Measurements from ENCODE around the gene CMTM2.

The CMTM2 gene

DNA sequence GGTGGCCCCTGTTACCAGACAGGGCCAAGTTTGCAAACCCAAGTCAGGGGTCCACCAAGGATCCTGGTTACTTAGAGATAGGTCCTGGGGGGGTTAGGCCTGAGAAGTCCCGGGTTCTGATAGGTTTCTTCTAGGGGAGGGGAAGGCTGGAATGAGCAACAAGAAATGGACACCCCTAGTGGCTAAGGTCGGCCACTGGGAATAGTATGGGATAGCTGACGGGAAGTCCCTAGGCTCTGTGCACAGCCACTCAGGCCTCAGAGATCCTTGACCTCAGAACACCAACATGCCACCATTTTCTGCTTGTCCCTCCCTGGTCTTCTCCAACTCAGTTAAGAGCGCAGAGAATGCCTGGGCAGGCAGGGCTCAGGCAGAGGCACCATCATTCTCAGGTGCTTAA, 42.7 kb upstream of the CMTM2 start:
- H3K27ac ChIP-seq (replicated peaks) = no peak overlapping the region
- H3K4me3 ChIP-seq (replicated peaks; ENCODE audit: insufficient read depth, low read length) = no peak overlapping the region
- TF ChIP-seq SPI1 (IDR thresholded peaks at IDR 0.05; ENCODE audit: borderline replicate concordance, low read depth) = no peak
- TF ChIP-seq, protein P1, sequence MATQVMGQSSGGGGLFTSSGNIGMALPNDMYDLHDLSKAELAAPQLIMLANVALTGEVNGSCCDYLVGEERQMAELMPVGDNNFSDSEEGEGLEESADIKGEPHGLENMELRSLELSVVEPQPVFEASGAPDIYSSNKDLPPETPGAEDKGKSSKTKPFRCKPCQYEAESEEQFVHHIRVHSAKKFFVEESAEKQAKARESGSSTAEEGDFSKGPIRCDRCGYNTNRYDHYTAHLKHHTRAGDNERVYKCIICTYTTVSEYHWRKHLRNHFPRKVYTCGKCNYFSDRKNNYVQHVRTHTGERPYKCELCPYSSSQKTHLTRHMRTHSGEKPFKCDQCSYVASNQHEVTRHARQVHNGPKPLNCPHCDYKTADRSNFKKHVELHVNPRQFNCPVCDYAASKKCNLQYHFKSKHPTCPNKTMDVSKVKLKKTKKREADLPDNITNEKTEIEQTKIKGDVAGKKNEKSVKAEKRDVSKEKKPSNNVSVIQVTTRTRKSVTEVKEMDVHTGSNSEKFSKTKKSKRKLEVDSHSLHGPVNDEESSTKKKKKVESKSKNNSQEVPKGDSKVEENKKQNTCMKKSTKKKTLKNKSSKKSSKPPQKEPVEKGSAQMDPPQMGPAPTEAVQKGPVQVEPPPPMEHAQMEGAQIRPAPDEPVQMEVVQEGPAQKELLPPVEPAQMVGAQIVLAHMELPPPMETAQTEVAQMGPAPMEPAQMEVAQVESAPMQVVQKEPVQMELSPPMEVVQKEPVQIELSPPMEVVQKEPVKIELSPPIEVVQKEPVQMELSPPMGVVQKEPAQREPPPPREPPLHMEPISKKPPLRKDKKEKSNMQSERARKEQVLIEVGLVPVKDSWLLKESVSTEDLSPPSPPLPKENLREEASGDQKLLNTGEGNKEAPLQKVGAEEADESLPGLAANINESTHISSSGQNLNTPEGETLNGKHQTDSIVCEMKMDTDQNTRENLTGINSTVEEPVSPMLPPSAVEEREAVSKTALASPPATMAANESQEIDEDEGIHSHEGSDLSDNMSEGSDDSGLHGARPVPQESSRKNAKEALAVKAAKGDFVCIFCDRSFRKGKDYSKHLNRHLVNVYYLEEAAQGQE (IDR thresholded peaks at IDR 0.05; ENCODE audit: insufficient replicate concordance, low read depth) = no peak
- H3K27me3 ChIP-seq (ENCODE audit: insufficient read depth, poor library complexity, severe bottlenecking) = no peaks in the 10 kb centered on the region
- DNase-seq (ENCODE audit: low read depth in 1 of 2, low spot score in 1 of 2) = no peak

DNA sequence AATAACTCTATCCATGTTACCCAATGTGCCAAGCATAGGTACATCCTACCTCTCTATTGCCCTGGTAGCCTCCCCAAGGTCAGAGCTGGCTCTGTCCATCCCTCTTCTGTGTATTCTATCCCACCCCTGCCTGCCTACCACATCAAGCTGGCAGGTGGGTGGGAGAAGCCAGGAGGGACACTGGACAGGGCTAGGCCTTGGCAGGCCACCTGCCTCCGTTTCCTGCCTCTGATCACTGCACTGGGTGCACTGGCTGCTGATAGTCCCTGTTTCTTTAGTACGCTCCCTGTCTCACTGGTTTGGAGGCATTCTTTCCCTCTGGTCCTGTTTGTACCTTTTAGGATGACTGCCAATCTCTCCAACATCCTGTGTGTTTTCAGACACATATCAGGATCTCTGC, 42.0 kb upstream of the CMTM2 start:
- TF ChIP-seq, protein P1 (IDR thresholded peaks at IDR 0.05; ENCODE audit: insufficient replicate concordance, low read depth) = no peak
- no peak for TF ChIP-seq SPI1 (IDR thresholded peaks at IDR 0.05; ENCODE audit: borderline replicate concordance, low read depth)
- no peak for TF ChIP-seq GABPA (IDR thresholded peaks at IDR 0.05; ENCODE audit: low read depth)
- DNase-seq (ENCODE audit: low read depth in 1 of 2, low spot score in 1 of 2) = no peak
- H3K27me3 ChIP-seq (ENCODE audit: insufficient read depth, poor library complexity, severe bottlenecking) = no peaks in the 10 kb centered on the region

DNA sequence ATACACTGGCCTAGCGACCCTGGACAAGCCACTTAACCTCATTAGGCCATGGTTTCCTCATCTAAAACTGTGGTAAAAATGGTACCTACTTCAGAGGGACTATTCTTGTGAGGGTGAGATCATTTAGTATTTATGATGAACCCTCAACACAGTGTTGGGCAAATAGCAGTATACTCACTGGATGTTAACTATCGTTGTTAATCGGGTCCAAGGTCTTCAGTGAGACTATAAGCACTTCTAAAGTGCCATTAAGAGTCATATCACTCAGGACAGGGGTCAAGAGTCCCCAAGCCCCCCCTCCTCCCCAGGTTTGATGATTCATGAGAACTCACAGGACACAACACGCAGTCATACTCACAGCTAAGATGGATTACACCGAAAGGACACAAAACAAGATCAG, 40.4 kb upstream of the CMTM2 start:
- no peaks in the 10 kb centered on the region for H3K27me3 ChIP-seq (ENCODE audit: insufficient read depth, poor library complexity, severe bottlenecking)
- no peak overlapping the region for H3K4me3 ChIP-seq (replicated peaks; ENCODE audit: insufficient read depth, low read length)
- no peak for DNase-seq (ENCODE audit: low read depth in 1 of 2, low spot score in 1 of 2)
- TF ChIP-seq, protein P1 (IDR thresholded peaks at IDR 0.05; ENCODE audit: insufficient replicate concordance, low read depth) = no peak
- TF ChIP-seq, protein P2, sequence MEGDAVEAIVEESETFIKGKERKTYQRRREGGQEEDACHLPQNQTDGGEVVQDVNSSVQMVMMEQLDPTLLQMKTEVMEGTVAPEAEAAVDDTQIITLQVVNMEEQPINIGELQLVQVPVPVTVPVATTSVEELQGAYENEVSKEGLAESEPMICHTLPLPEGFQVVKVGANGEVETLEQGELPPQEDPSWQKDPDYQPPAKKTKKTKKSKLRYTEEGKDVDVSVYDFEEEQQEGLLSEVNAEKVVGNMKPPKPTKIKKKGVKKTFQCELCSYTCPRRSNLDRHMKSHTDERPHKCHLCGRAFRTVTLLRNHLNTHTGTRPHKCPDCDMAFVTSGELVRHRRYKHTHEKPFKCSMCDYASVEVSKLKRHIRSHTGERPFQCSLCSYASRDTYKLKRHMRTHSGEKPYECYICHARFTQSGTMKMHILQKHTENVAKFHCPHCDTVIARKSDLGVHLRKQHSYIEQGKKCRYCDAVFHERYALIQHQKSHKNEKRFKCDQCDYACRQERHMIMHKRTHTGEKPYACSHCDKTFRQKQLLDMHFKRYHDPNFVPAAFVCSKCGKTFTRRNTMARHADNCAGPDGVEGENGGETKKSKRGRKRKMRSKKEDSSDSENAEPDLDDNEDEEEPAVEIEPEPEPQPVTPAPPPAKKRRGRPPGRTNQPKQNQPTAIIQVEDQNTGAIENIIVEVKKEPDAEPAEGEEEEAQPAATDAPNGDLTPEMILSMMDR (IDR thresholded peaks at IDR 0.05; ENCODE audit: insufficient read depth, low read length) = no peak
- TF ChIP-seq SPI1 (IDR thresholded peaks at IDR 0.05; ENCODE audit: borderline replicate concordance, low read depth) = no peak
- TF ChIP-seq POLR2AphosphoS5 (IDR thresholded peaks at IDR 0.05; ENCODE audit: low read depth) = no peak
- no peak for TF ChIP-seq GABPA (IDR thresholded peaks at IDR 0.05; ENCODE audit: low read depth)
- H3K27ac ChIP-seq (replicated peaks) = no peak overlapping the region

More for the DNA sequence above, 42.0 kb upstream of the CMTM2 start:
- no peak overlapping the region for H3K27ac ChIP-seq (replicated peaks)
- H3K4me3 ChIP-seq (replicated peaks; ENCODE audit: insufficient read depth, low read length) = no peak overlapping the region

DNA sequence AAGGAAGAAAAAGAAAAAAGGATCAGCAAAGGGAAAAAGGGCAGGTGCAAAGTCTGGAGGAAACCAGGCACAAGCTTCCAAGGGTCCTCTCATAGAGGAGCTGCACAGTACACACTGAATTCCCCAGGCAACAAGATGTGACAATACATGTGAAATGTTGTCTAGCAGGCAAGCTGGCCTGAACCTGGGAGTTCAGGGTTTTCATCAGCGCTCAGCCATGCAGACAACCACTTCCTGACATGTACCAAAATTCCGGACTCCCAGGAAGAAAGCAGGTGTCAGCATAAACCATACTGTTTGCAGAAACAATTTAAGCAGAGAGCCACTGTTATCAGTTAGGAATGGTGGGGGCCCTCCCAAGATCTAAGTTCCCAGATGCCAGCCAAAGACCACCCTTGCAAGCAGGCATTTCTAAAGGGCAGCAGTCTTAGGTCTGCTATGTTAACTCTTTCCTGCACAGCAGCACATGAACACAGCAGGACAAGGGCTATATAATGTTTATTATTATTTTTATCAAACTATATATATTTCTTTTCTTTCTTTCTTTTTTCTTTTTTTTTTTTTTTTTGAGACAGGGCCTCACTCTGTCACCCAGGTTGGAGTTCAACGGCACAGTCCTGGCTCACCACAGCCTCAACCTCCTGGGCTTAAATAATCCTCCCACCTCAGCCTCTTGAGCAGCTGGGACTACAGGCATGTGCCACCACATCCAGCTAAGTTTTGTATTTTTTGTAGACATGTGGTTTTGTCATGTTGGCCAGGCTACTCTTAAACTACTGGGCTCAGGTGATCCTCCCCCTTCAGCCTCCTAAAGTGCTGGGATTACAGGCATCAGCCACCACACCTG, 39.4 kb upstream of the CMTM2 start:
- TF ChIP-seq SPI1 (IDR thresholded peaks at IDR 0.05; ENCODE audit: borderline replicate concordance, low read depth) (no peak), GABPA (IDR thresholded peaks at IDR 0.05; ENCODE audit: low read depth) (no peak), POLR2AphosphoS5 (IDR thresholded peaks at IDR 0.05; ENCODE audit: low read depth) (no peak)
- TF ChIP-seq, protein P2 (IDR thresholded peaks at IDR 0.05; ENCODE audit: insufficient read depth, low read length) = no peak
- TF ChIP-seq, protein P1 (IDR thresholded peaks at IDR 0.05; ENCODE audit: insufficient replicate concordance, low read depth) = no peak
- H3K27me3 ChIP-seq (ENCODE audit: insufficient read depth, poor library complexity, severe bottlenecking) = no peaks in the 10 kb centered on the region
- no peak for DNase-seq (ENCODE audit: low read depth in 1 of 2, low spot score in 1 of 2)
- no peak overlapping the region for H3K27ac ChIP-seq (replicated peaks)
- no peak overlapping the region for H3K4me3 ChIP-seq (replicated peaks; ENCODE audit: insufficient read depth, low read length)
